MCF 10A (cell line): ENCODE measurements around the gene PTPN23. TPM values are rescaled to one million over a fixed set of nuclear protein-coding genes. Genes with fewer than 3 reads are reported as not detected.

ENCODE experiments used
- BruUV-seq: library from RNA; stranded (reverse); fragments of 400-500 nt; replicated peaks from 2 replicates; lab custom pipeline; 2021; lab: Mats Ljungman, UMichigan
- CTCF ChIA-PET: fragments of 300-600 bp; sonication (Branson Sonifier 250); formaldehyde crosslinking; extraction: SDS; loops from one replicate; lab custom pipeline; 2021; ENCODE audit warnings: antibody characterized with exemption, inconsistent platforms; lab: Yijun Ruan, JAX
- POLR2A ChIA-PET: fragments of 300-600, 350-650 bp; sonication (Branson Sonifier 250); formaldehyde crosslinking; extraction: SDS; loops from one replicate; lab custom pipeline; 2020; ENCODE audit warnings: antibody characterized with exemption, inconsistent platforms; lab: Yijun Ruan, JAX
- DNase-seq: peaks from one replicate; pipeline ENCODE4 v3.0.0-alpha.2; 2018; ENCODE audit not compliant: unreplicated experiment
- H3K27ac Mint-ChIP-seq: one replicate; pipeline ENCODE4 v1.8.0; 2022; ENCODE audit warnings: mild to moderate bottlenecking, low read depth, mixed read lengths; ENCODE audit not compliant: unreplicated experiment
- H3K27me3 Mint-ChIP-seq: one replicate; pipeline ENCODE4 v1.8.0; 2022; ENCODE audit warnings: mixed read lengths; ENCODE audit not compliant: insufficient read depth, unreplicated experiment
- H3K36me3 Mint-ChIP-seq: one replicate; pipeline ENCODE4 v1.8.0; 2022; ENCODE audit warnings: mild to moderate bottlenecking, moderate library complexity, mixed read lengths; ENCODE audit not compliant: insufficient read depth, unreplicated experiment
- H3K4me1 Mint-ChIP-seq: one replicate; pipeline ENCODE4 v1.8.0; 2022; ENCODE audit warnings: mixed read lengths; ENCODE audit not compliant: insufficient read depth, unreplicated experiment
- H3K4me3 Mint-ChIP-seq: one replicate; pipeline ENCODE4 v1.8.0; 2022; ENCODE audit warnings: mild to moderate bottlenecking, moderate library complexity, mixed read lengths; ENCODE audit not compliant: unreplicated experiment
- H3K9me3 Mint-ChIP-seq: one replicate; pipeline ENCODE4 v1.8.0; 2022; ENCODE audit warnings: mixed read lengths; ENCODE audit not compliant: unreplicated experiment
- CTCF ChIP-seq: fragments of 200-600 bp; IDR thresholded peaks from one replicate; pipeline ENCODE4 v1.8.0; 2022; ENCODE audit warnings: antibody characterized with exemption, mild to moderate bottlenecking; ENCODE audit not compliant: unreplicated experiment
- intact Hi-C: fragments of 100-400 bp; cut with micrococcal nuclease; formaldehyde crosslinking; loops from 2 replicates; pipeline ENCODE4 v1.14.1; 2022
- total RNA-seq: library from RNA; stranded (reverse); gene quantifications from 2 replicates; pipeline ENCODE4 v1.2.3, GENCODE V29; 2022

Gene PTPN23
- total RNA-seq, 1 experiment from 2014 or later, result 44.5 TPM

- Mint-ChIP-seq H3K4me3 (no peak overlapping the region), H3K27ac (no peak overlapping the region), H3K4me1 (no peaks in the 10 kb centered on the region), H3K27me3 (no peaks in the 10 kb centered on the region), H3K36me3 (peaks cover 54% of the 10 kb centered on the region), H3K9me3 (no peaks in the 10 kb centered on the region)
- POLR2A ChIA-PET, result no interaction called here
- no TSS peak for BruUV-seq
- intact Hi-C loops, result no loop called here
- no peak for DNase-seq
- no peak for TF ChIP-seq CTCF
- CTCF ChIA-PET, result interaction anchor here (1.4 kb wide), 1 partner anchor 13 kb away, joined by 3 read pairs; no protein-coding TSS in a partner anchor
Observed at GRCh38 chr3:47337656-47338055, 43.2 kb upstream of the PTPN23 start.

GRCh38 chr3:47339951-47340350, 40.9 kb upstream of the PTPN23 start:
- intact Hi-C loops, result no loop called here
- CTCF ChIA-PET, result interaction anchor here (0.5 kb wide), 1 partner anchor 89 kb away, joined by 3 read pairs; no protein-coding TSS in a partner anchor
- DNase-seq, result no peak
- no TSS peak for BruUV-seq
- TF ChIP-seq CTCF, result no peak
- no peak overlapping the region for H3K4me3 Mint-ChIP-seq
- H3K36me3 Mint-ChIP-seq, result peaks cover 44% of the 10 kb centered on the region
- H3K27ac Mint-ChIP-seq, result no peak overlapping the region
- H3K4me1 Mint-ChIP-seq, result no peaks in the 10 kb centered on the region
- no peaks in the 10 kb centered on the region for H3K9me3 Mint-ChIP-seq
- POLR2A ChIA-PET, result no interaction called here
- H3K27me3 Mint-ChIP-seq, result no peaks in the 10 kb centered on the region

- ChIA-PET CTCF (interaction anchor here (0.7 to 1.0 kb wide), 3 partner anchors 15 to 423 kb away, joined by 3 read pairs; no protein-coding TSS in a partner anchor), POLR2A (no interaction called here)
- H3K4me3 Mint-ChIP-seq, result no peak overlapping the region
- no peaks in the 10 kb centered on the region for H3K4me1 Mint-ChIP-seq
- H3K9me3 Mint-ChIP-seq, result no peaks in the 10 kb centered on the region
- DNase-seq, result no peak
- H3K36me3 Mint-ChIP-seq, result peaks cover 44% of the 10 kb centered on the region
- no peak overlapping the region for H3K27ac Mint-ChIP-seq
- no peak for TF ChIP-seq CTCF
- no TSS peak for BruUV-seq
- no peaks in the 10 kb centered on the region for H3K27me3 Mint-ChIP-seq
- intact Hi-C loops, result no loop called here
Observed at GRCh38 chr3:47340866-47341265, 40.0 kb upstream of the PTPN23 start.

GRCh38 chr3:47342151-47342550, 38.7 kb upstream of the PTPN23 start:
- H3K27me3 Mint-ChIP-seq, result no peaks in the 10 kb centered on the region
- H3K4me1 Mint-ChIP-seq, result peaks cover 4% of the 10 kb centered on the region
- no peak overlapping the region for H3K4me3 Mint-ChIP-seq
- CTCF ChIA-PET, result interaction anchor here (0.6 to 1.1 kb wide), 2 partner anchors 178 to 433 kb away, joined by 3 to 4 read pairs; no protein-coding TSS in a partner anchor
- H3K9me3 Mint-ChIP-seq, result no peaks in the 10 kb centered on the region
- peaks cover 41% of the 10 kb centered on the region for H3K36me3 Mint-ChIP-seq
- POLR2A ChIA-PET, result no interaction called here
- no peak overlapping the region for H3K27ac Mint-ChIP-seq
- no peak for TF ChIP-seq CTCF
- intact Hi-C loops, result no loop called here
- no peak for DNase-seq
- no TSS peak for BruUV-seq
